Neural progenitor cell (in vitro differentiated cells): ENCODE measurements around the gene GDPD5. TPM values are rescaled to one million over a fixed set of nuclear protein-coding genes. Genes with fewer than 3 reads are reported as not detected.
A peak's percentile ranks its signal among the peaks of the same experiment; 100 is the strongest.

ENCODE experiments used
- DNase-seq: peaks from one replicate; pipeline ENCODE4 v3.0.0-alpha.2; 2016; ENCODE audit warnings: low spot score
- H2AFZ ChIP-seq: fragments of 200-600 bp; sonication (generic); replicated peaks from 2 replicates; pipeline ENCODE4 v1.6.1; 2016; ENCODE audit warnings: antibody characterized with exemption
- H3F3A ChIP-seq: fragments of 200-600 bp; sonication (generic); 2 replicates; pipeline ENCODE4 v1.6.1; 2016; ENCODE audit warnings: antibody characterized with exemption, low read depth
- H3K27ac ChIP-seq: fragments of 200-600 bp; sonication (generic); 2 replicates; pipeline ENCODE4 v1.5.1; 2016; ENCODE audit warnings: mild to moderate bottlenecking
- H3K27me3 ChIP-seq: fragments of 200-600 bp; sonication (generic); 2 replicates; pipeline ENCODE4 v1.6.1; 2016; ENCODE audit warnings: mild to moderate bottlenecking, moderate library complexity
- H3K36me3 ChIP-seq: fragments of 200-600 bp; sonication (generic); 2 replicates; pipeline ENCODE4 v1.5.1; 2016
- H3K4me1 ChIP-seq: fragments of 200-600 bp; sonication (generic); 2 replicates; pipeline ENCODE4 v1.6.1; 2016; ENCODE audit warnings: mixed run types
- H3K4me2 ChIP-seq: fragments of 200-600 bp; sonication (generic); 2 replicates; pipeline ENCODE4 v1.6.1; 2016
- H3K4me3 ChIP-seq: fragments of 200-600 bp; sonication (generic); 2 replicates; pipeline ENCODE4 v1.5.1; 2016
- H3K79me2 ChIP-seq: fragments of 200-600 bp; sonication (generic); 2 replicates; pipeline ENCODE4 v1.6.1; 2016; ENCODE audit warnings: low read depth
- H3K9ac ChIP-seq: fragments of 200-600 bp; sonication (generic); 2 replicates; pipeline ENCODE4 v1.6.1; 2016
- H3K9me3 ChIP-seq: fragments of 200-600 bp; sonication (generic); 2 replicates; pipeline ENCODE4 v1.5.1; 2016; ENCODE audit warnings: low read depth
- H4K20me1 ChIP-seq: fragments of 200-600 bp; sonication (generic); 2 replicates; pipeline ENCODE4 v1.6.1; 2016; ENCODE audit warnings: low read depth
- H3K27ac Mint-ChIP-seq: 3 replicates; pipeline ENCODE4 v1.8.0; 2021; ENCODE audit warnings: mixed read lengths
- H3K27me3 Mint-ChIP-seq: 2 replicates; pipeline ENCODE4 v1.8.0; 2022; ENCODE audit warnings: low read depth, mild to moderate bottlenecking, inconsistent platforms, moderate library complexity, mixed read lengths; ENCODE audit not compliant: insufficient read depth
- H3K36me3 Mint-ChIP-seq: 3 replicates; pipeline ENCODE4 v1.8.0; 2021; ENCODE audit warnings: mixed read lengths
- H3K4me1 Mint-ChIP-seq: 3 replicates; pipeline ENCODE4 v1.8.0; 2021; ENCODE audit warnings: mixed read lengths
- H3K4me3 Mint-ChIP-seq: 3 replicates; pipeline ENCODE4 v1.8.0; 2021; ENCODE audit warnings: mild to moderate bottlenecking, moderate library complexity, mixed read lengths
- H3K9me3 Mint-ChIP-seq: 3 replicates; pipeline ENCODE4 v1.8.0; 2020; ENCODE audit warnings: mixed read lengths
- CTCF ChIP-seq: fragments of 200-600 bp; sonication (generic); IDR thresholded peaks from 2 replicates; pipeline ENCODE4 v1.5.1; 2017; ENCODE audit warnings: antibody characterized with exemption, mild to moderate bottlenecking
- EZH2 ChIP-seq: fragments of 200-600 bp; sonication (generic); IDR thresholded peaks from 2 replicates; pipeline ENCODE4 v1.6.1; 2017; ENCODE audit warnings: antibody characterized with exemption, mild to moderate bottlenecking, moderate library complexity
- EZH2phosphoT487 ChIP-seq: fragments of 200-600 bp; sonication (generic); IDR thresholded peaks from 2 replicates; pipeline ENCODE4 v1.6.1; 2017; ENCODE audit warnings: antibody characterized with exemption
- total RNA-seq: library from RNA; depleted of rRNA; stranded (reverse); fragments of >200 nt; gene quantifications from 2 replicates; pipeline ENCODE4 v1.2.3, GENCODE V29; 2015; ENCODE audit warnings: low replicate concordance

The GDPD5 gene
- total RNA-seq, 1 donor from 2014 or later, result 11.3 TPM

GRCh38 chr11:75492181-75492820, 33.4 kb downstream of the GDPD5 start:
- Mint-ChIP-seq H3K4me3 (no peak overlapping the region), H3K9me3 (no peaks in the 10 kb centered on the region), H3K36me3 (no peaks in the 10 kb centered on the region), H3K27ac (no peak overlapping the region), H3K4me1 (peaks cover 22% of the 10 kb centered on the region), H3K27me3 (peaks cover 3% of the 10 kb centered on the region)
- H3K27ac ChIP-seq, result no peak overlapping the region
- no peak overlapping the region for H3K9ac ChIP-seq
- H3K4me2 ChIP-seq, result no peak overlapping the region
- peaks cover 4% of the 10 kb centered on the region for H4K20me1 ChIP-seq
- TF ChIP-seq EZH2phosphoT487 (no peak), CTCF (no peak), EZH2 (no peak)
- H3K4me3 ChIP-seq, result no peak overlapping the region
- peaks cover 10% of the 10 kb centered on the region for H3F3A ChIP-seq
- H3K27me3 ChIP-seq, result no peaks in the 10 kb centered on the region
- peaks cover 17% of the 10 kb centered on the region for H3K4me1 ChIP-seq
- H3K79me2 ChIP-seq, result no peaks in the 10 kb centered on the region
- no peak for DNase-seq
- no peaks in the 10 kb centered on the region for H3K36me3 ChIP-seq
- no peaks in the 10 kb centered on the region for H3K9me3 ChIP-seq
- H2AFZ ChIP-seq, result no peak overlapping the region

- H3K27me3 ChIP-seq, result no peaks in the 10 kb centered on the region
- TF ChIP-seq EZH2 (no peak), EZH2phosphoT487 (no peak)
- no peak overlapping the region for H3K4me3 Mint-ChIP-seq
- peaks cover 4% of the 10 kb centered on the region for H4K20me1 ChIP-seq
- peaks cover 10% of the 10 kb centered on the region for H3F3A ChIP-seq
- no peaks in the 10 kb centered on the region for H3K79me2 ChIP-seq
- H3K27ac Mint-ChIP-seq, result no peak overlapping the region
- H3K4me1 ChIP-seq, result peaks cover 17% of the 10 kb centered on the region
- H3K36me3 Mint-ChIP-seq, result no peaks in the 10 kb centered on the region
- peaks cover 22% of the 10 kb centered on the region for H3K4me1 Mint-ChIP-seq
- no peaks in the 10 kb centered on the region for H3K36me3 ChIP-seq
- no peak overlapping the region for H3K9ac ChIP-seq
- H2AFZ ChIP-seq, result no peak overlapping the region
- no peak overlapping the region for H3K4me3 ChIP-seq
- H3K27ac ChIP-seq, result no peak overlapping the region
- H3K9me3 Mint-ChIP-seq, result no peaks in the 10 kb centered on the region
- H3K9me3 ChIP-seq, result no peaks in the 10 kb centered on the region
- no peak overlapping the region for H3K4me2 ChIP-seq
- DNase-seq, result no peak
- peaks cover 5% of the 10 kb centered on the region for H3K27me3 Mint-ChIP-seq
These were observed 34.3 kb downstream of the GDPD5 start for GRCh38 chr11:75491465-75491864.

- H3K79me2 ChIP-seq, result no peaks in the 10 kb centered on the region
- Mint-ChIP-seq H3K4me3 (no peak overlapping the region), H3K4me1 (peaks cover 22% of the 10 kb centered on the region), H3K27me3 (peaks cover 7% of the 10 kb centered on the region), H3K9me3 (no peaks in the 10 kb centered on the region), H3K27ac (peak overlapping the region; percentile 81), H3K36me3 (no peaks in the 10 kb centered on the region)
- no peaks in the 10 kb centered on the region for H3K9me3 ChIP-seq
- H4K20me1 ChIP-seq, result peaks cover 4% of the 10 kb centered on the region
- H3K36me3 ChIP-seq, result no peaks in the 10 kb centered on the region
- H3F3A ChIP-seq, result no peaks in the 10 kb centered on the region
- TF ChIP-seq EZH2 (no peak), CTCF (no peak), EZH2phosphoT487 (no peak)
- no peak overlapping the region for H3K4me3 ChIP-seq
- no peak overlapping the region for H3K9ac ChIP-seq
- no peaks in the 10 kb centered on the region for H3K27me3 ChIP-seq
- H2AFZ ChIP-seq, result no peak overlapping the region
- no peak overlapping the region for H3K4me2 ChIP-seq
- H3K4me1 ChIP-seq, result peaks cover 12% of the 10 kb centered on the region
- H3K27ac ChIP-seq, result no peak overlapping the region
- no peak for DNase-seq
These were observed 35.2 kb downstream of the GDPD5 start for GRCh38 chr11:75490221-75491181.
